Activated T-cell treated with anti-CD3 and anti-CD28 coated beads, Interleukin-2, amount 50 U/mL, for 72 hours (primary cell): ENCODE measurements around the gene ACSS1. TPM values are rescaled to one million over a fixed set of nuclear protein-coding genes. Genes with fewer than 3 reads are reported as not detected.

ENCODE experiments used
- ATAC-seq, 2 donors: fragments of 150-1000 bp; cut with Tn5 transposase; replicated peaks in 1 of 2; 2 replicates each; pipeline ENCODE4 v1.10.0; 2021; ENCODE audit warnings: moderate library complexity in 2 of 2, mild to moderate bottlenecking in 1 of 2
- DNase-seq, 2 donors: peaks; one replicate each; pipeline ENCODE4 v3.0.0; 2021 to 2022; ENCODE audit warnings: mixed read lengths in 1 of 2
- H3K27ac Mint-ChIP-seq: one replicate; pipeline ENCODE4 v1.8.0; 2022; ENCODE audit warnings: mild to moderate bottlenecking, moderate library complexity, mixed read lengths
- H3K27me3 Mint-ChIP-seq: one replicate; pipeline ENCODE4 v1.8.0; 2022; ENCODE audit warnings: low read depth, mixed read lengths
- H3K36me3 Mint-ChIP-seq, 2 donors: one replicate each; pipeline ENCODE4 v1.8.0; 2022; ENCODE audit warnings: mixed read lengths in 2 of 2, mild to moderate bottlenecking in 1 of 2; ENCODE audit not compliant: insufficient read depth in 2 of 2
- H3K4me1 Mint-ChIP-seq: one replicate; pipeline ENCODE4 v1.8.0; 2022; ENCODE audit warnings: low read depth, mixed read lengths
- H3K4me3 Mint-ChIP-seq, 2 donors: one replicate each; pipeline ENCODE4 v1.8.0; 2022; ENCODE audit warnings: mild to moderate bottlenecking in 2 of 2, mixed read lengths in 2 of 2, moderate library complexity in 2 of 2
- H3K9me3 Mint-ChIP-seq, 2 donors: one replicate each; pipeline ENCODE4 v1.8.0; 2022; ENCODE audit warnings: mixed read lengths in 2 of 2
- total RNA-seq, 2 donors: library from RNA; stranded (reverse); gene quantifications; one replicate each; pipeline ENCODE4 v1.2.3, GENCODE V29; 2022

The ACSS1 gene
- total RNA-seq, 2 donors from 2014 or later = 18.2 to 23.8 TPM

GRCh38 chr20:24963672-24964505 lies 94.0 kb downstream of the ACSS1 start:
- Mint-ChIP-seq H3K36me3 (peaks cover 6 to 47% of the 10 kb centered on the region in 2 donors), H3K4me1 (peaks cover 24% of the 10 kb centered on the region), H3K9me3 (no peaks in the 10 kb centered on the region), H3K4me3 (no peak overlapping the region), H3K27ac (peak overlapping the region; percentile 3), H3K27me3 (no peaks in the 10 kb centered on the region)
- ATAC-seq (no peak), DNase-seq (no peak)

GRCh38 chr20:24962510-24962909 lies 95.4 kb downstream of the ACSS1 start:
- DNase-seq (no peak), ATAC-seq (no peak)
- H3K36me3 Mint-ChIP-seq = peaks cover 4 to 38% of the 10 kb centered on the region in 2 donors
- peak overlapping the region; percentile 63 for H3K27ac Mint-ChIP-seq
- H3K27me3 Mint-ChIP-seq = no peaks in the 10 kb centered on the region
- H3K9me3 Mint-ChIP-seq = no peaks in the 10 kb centered on the region
- H3K4me3 Mint-ChIP-seq = no peak overlapping the region
- H3K4me1 Mint-ChIP-seq = peaks cover 24% of the 10 kb centered on the region

- Mint-ChIP-seq H3K27ac (peak overlapping the region; percentile 63), H3K36me3 (peaks cover 2 to 34% of the 10 kb centered on the region in 2 donors), H3K4me1 (peaks cover 24% of the 10 kb centered on the region), H3K27me3 (no peaks in the 10 kb centered on the region), H3K4me3 (no peak overlapping the region), H3K9me3 (no peaks in the 10 kb centered on the region)
- DNase-seq (no peak), ATAC-seq (no peak)
Observed at GRCh38 chr20:24962182-24962492, 95.8 kb downstream of the ACSS1 start.

- H3K4me1 Mint-ChIP-seq = peaks cover 24% of the 10 kb centered on the region
- DNase-seq = no peak
- H3K27me3 Mint-ChIP-seq = no peaks in the 10 kb centered on the region
- H3K9me3 Mint-ChIP-seq = no peaks in the 10 kb centered on the region
- ATAC-seq = no peak
- H3K27ac Mint-ChIP-seq = peak overlapping the region; percentile 67
- peaks cover 2 to 34% of the 10 kb centered on the region in 2 donors for H3K36me3 Mint-ChIP-seq
- H3K4me3 Mint-ChIP-seq = no peak overlapping the region
Observed at GRCh38 chr20:24961384-24962181, 96.4 kb downstream of the ACSS1 start.

DNA sequence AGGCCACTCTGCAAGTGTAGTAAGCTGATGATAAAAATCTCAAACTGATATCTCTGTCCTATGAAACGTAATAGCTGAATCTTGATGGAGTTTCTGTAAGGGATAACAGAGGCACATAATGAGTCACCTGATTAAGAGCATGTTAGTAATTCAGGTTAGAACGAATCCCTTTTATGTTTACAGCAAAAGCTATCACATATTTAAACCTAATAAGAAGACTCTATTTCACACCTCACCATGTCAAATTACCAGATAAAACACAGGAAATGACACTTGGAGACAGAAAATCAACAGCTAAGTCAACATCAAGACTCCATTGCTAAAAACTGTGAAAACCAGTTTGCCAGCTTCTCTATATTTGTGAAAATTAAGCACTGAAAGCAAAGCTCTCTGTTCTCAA lies 97.1 kb downstream of the ACSS1 start:
- Mint-ChIP-seq H3K27me3 (no peaks in the 10 kb centered on the region), H3K4me3 (no peak overlapping the region), H3K4me1 (peaks cover 23% of the 10 kb centered on the region), H3K9me3 (no peaks in the 10 kb centered on the region), H3K36me3 (peaks cover 2 to 30% of the 10 kb centered on the region in 2 donors), H3K27ac (peak overlapping the region; percentile 67)
- ATAC-seq = peak; percentile 15 to 59
- DNase-seq = no peak

- Mint-ChIP-seq H3K4me3 (no peak overlapping the region), H3K27me3 (no peaks in the 10 kb centered on the region), H3K36me3 (peaks cover 2 to 28% of the 10 kb centered on the region in 2 donors), H3K27ac (peak overlapping the region; percentile 67), H3K9me3 (no peaks in the 10 kb centered on the region), H3K4me1 (peaks cover 23% of the 10 kb centered on the region)
- ATAC-seq (peak in 1 of 2 donors; percentile 2), DNase-seq (no peak)
Observed at GRCh38 chr20:24960302-24960801, 97.6 kb downstream of the ACSS1 start.

DNA sequence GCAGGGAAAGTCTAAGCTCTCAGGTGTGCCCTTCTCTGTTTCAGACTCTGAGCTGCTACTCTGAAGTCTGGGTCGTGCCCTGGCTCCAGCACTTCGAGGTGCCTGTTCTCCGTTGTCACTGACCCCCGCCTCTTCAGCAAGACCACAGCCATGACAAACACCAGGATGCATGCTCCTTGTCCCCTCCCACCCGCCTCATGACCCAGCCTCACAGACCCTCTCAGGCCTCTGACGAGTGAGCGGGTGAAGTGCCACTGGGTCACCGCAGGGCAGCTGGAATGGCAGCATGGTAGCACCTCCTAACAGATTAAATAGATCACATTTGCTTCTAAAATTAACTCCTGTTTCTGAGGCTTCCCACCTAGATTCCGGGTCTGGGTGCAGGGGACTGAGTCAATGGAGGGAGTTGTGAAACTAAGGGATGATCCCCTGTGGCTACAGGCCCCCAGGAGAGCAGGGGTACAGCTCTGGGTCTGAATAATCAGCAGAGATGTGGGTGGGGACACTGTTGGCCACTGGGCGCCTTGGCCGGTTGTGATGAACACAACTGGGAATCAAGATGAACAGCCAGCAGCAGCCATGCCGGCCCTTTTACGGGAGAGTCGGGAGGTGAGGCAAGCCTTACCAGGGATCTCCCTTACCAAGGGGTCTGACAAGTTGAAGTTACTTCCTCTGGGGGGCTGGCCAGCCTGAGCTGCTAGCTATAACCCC lies 98.2 kb downstream of the ACSS1 start:
- H3K9me3 Mint-ChIP-seq = no peaks in the 10 kb centered on the region
- H3K4me3 Mint-ChIP-seq = no peak overlapping the region
- peaks cover 23% of the 10 kb centered on the region for H3K4me1 Mint-ChIP-seq
- ATAC-seq (no peak), DNase-seq (no peak)
- H3K27me3 Mint-ChIP-seq = no peaks in the 10 kb centered on the region
- peak overlapping the region; percentile 4 for H3K27ac Mint-ChIP-seq
- peaks cover 2 to 26% of the 10 kb centered on the region in 2 donors for H3K36me3 Mint-ChIP-seq

DNA sequence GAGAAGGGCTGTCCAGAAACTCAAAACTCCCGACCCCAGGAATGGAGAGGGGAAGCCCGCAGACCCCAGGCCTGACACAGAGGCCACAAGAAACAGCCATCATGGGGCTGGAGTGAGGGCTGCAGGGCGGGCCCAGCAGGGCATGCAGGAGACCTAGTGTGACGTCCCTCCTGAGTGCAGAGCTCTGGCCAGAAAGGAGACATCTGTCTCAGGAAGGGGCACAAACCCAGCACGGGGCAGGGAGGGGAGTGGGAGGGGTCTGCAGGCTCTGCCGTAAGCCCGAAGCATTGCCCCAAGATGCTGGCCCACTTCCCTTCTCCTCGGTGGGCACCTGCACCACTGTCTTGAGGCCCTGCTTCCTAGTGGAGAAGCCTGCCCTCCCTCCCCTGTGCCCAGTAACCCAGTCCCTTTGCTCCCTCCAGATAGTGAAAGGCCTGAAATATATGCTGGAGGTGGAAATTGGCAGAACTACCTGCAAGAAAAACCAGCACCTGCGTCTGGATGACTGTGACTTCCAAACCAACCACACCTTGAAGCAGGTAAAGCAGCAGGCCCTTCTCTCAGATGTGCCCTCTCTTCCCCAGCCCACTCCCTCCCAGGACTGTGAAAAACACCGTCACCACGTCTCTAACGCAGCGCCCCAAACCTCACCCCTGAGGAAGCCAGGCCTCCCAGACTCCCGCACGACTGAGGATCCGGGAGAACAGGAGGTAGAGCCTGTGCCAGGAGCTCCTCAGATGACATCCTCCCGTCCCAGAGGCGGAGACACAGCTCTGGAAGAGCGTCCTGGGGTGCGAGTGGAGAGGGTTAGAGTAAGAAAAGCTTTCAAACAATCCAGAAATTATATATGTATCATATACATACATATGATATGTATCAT lies 99.2 kb downstream of the ACSS1 start:
- peaks cover 26% of the 10 kb centered on the region for H3K4me1 Mint-ChIP-seq
- H3K36me3 Mint-ChIP-seq = peaks cover 2 to 25% of the 10 kb centered on the region in 2 donors
- no peak for ATAC-seq
- H3K27ac Mint-ChIP-seq = no peak overlapping the region
- no peaks in the 10 kb centered on the region for H3K27me3 Mint-ChIP-seq
- H3K9me3 Mint-ChIP-seq = no peaks in the 10 kb centered on the region
- H3K4me3 Mint-ChIP-seq = no peak overlapping the region
- no peak for DNase-seq

GRCh38 chr20:24957326-24958016 lies 100.5 kb downstream of the ACSS1 start:
- no peak for ATAC-seq
- no peaks in the 10 kb centered on the region for H3K9me3 Mint-ChIP-seq
- no peaks in the 10 kb centered on the region for H3K27me3 Mint-ChIP-seq
- no peak overlapping the region for H3K4me3 Mint-ChIP-seq
- H3K4me1 Mint-ChIP-seq = peaks cover 37% of the 10 kb centered on the region
- peaks cover 4 to 17% of the 10 kb centered on the region in 2 donors for H3K36me3 Mint-ChIP-seq
- no peak overlapping the region for H3K27ac Mint-ChIP-seq
- no peak for DNase-seq
